GM18907 (cell line): ENCODE measurements around the gene MYO1E.
"Not testable (repeated sequence)": the region's sequence is repeated elsewhere in the genome, so short reads cannot be mapped to it uniquely, and the experiment has no call there.

Source experiments
- ATAC-seq: cut with Tn5 transposase; IDR thresholded peaks from one replicate; pipeline ENCODE4 v1.9.1; 2021; ENCODE audit warnings: mild to moderate bottlenecking, moderate library complexity; ENCODE audit not compliant: unreplicated experiment

The MYO1E gene

DNA sequence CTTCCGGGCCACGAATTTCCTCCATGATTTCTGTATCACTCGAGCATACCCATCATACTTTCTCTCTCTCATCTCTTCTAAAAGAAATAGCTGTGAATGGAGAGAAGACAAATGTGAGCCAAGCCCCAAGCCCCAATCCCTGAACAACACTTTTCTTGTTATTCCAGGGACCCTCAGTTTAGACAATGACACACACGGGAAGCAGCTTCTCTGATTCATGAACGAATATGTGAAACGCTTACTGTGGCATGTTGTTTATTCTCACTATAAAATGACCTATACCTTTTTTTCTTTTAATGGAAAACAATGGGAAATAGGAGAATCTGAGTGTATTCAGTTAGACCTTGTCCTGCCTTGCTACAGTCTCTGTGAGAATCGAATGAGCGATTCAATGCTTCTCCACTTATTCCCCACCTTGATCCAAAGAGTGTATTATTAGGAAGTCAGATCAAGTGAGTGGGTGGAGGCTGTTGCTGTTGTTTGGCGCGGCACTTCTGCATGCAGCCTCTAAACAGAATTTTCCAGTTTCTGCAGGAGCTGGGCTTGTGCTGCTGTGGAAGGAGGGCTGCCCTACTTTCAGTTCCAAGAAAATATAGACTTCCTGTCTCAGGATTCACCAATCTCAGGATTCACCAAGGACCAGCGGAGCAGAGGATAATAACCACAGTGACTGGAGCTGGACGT is 198.4 kb downstream of the MYO1E start:
- no peak for ATAC-seq

DNA sequence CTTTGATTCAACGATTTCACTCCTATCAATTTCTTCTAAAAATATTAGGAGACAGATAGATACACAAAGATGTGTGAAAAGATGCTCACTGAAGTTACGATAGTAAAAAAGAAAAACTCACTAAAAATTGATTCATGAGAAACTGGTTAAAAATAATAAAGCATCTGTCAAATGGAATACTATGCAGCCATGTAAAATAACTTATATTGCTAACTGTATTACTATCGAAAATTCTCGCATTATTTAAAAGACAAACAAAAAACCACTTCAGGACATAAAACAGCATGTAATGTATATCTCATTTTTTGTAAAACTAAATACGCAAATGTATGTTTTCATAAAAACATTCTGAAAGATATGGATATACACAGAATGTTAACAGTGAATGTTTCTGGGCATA is 199.5 kb downstream of the MYO1E start:
- ATAC-seq = no peak

DNA sequence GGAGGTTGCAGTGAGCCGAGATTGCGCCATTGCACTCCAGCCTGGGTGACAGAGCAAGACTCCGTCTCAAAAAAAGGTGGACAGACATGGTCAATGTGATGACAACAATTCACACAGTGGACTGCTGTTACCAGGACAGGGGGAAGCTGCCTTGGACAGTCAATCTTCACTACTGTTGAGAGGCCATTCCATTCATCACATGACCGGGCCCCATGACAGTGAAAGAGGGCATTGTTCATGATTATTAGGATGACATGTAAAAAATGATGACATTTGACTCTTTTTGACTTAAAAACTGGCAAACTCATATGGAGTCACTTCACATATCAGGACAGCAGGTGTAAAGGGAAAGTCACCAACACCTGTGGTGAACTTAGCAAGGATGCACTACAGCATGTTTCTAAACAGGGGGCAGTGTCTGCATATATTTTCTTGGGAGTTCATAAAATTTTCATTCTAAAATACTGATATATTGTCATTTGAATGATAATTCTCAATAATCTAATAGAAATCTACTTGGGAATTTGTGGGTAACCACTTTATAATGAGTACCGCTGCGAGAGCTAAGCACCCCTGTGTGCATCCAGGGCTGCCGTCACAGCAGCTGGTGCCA is 200.3 kb downstream of the MYO1E start:
- ATAC-seq = no peak

DNA sequence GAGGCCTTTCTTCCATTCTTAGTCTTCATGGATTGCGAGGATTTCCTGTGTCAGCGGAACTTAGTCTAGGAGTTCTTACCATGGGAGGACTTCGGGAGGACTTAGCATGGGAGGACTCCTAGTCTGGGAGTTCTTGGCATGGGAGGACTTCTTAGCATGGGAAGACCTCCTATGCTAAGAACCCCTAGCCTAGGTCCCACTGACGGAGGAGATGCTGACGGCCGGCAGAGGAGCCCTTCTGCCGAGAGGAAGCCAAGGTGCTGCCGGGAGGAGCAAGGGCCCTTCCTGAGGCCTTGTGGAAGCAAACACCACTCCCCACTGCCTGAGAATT is 201.6 kb downstream of the MYO1E start:
- no peak for ATAC-seq

DNA sequence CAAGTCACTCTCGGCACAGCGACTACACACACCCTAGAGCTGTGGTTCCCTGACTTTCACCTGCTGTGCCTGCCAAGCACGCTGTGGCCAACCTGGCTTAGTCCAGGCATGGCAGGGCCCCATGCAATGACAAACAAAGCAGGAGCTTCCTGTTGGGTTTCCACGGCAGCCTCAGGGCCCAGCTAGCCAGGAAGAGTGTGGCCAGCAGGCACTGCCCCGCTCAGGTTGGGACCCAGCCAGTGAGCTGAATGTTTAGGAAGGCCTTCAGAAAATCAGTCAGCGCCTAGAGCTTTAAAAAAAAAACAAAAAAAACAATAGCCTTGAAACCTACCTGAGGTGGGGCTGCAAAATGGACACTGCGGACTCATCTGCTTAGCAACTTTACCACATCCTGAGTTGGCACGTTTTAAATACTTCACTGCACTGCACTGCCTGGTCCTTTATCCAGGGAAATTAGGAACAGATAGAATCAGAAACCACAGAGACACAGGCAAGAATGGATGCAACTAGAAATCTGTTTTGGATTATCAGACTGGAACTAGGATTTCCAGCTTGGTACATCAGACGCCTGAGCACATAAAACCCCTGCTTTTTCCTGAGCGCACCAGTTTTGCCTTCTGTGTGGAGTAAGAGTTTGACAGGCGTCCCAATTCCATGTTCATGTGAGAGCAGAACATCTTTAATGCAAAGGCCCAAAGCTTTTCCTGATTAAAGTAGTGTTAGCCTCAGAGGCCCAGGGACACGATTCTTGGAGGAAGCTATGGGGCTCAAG is 202.2 kb downstream of the MYO1E start:
- no peak for ATAC-seq

DNA sequence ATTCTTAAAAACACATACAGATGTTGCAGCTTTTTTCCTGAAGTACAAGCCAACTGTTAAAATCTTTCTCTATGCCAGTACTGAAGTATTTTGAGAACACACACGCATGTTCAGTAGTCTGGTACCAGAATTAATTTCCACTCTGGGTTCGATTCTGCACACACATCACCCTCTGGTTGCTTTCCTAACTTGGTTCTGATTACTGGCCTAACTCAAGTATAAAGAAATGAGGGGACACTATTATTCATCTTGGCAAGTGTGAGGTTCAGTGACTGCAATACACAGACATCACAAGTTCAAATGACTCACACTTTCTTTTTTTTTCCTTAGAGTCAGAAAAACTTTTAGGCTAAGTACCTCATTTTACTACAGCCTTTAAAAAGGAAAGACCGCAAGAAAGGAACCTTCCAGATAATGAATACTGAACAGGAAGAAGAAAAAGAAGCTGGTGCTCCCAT is 203.4 kb downstream of the MYO1E start:
- ATAC-seq = no peak

DNA sequence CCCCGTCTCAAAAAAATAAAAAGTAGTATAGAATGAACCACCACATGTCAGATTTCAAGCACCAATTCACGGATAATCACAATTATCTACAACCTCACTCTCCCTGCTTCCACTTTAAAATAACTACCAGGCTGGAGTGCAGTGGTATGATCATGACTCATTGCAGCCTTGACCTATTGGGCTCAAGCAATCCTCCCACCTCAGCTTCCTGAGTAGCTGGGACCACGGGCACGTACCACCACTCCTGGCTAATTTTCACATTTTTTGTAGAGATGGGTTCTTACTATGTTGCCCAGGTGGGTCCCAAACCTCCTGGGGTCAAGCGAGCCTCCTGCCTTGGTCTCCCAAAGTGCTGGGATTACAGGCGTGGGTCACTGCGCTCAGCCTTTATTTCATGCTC is 204.1 kb downstream of the MYO1E start:
- ATAC-seq = no peak

DNA sequence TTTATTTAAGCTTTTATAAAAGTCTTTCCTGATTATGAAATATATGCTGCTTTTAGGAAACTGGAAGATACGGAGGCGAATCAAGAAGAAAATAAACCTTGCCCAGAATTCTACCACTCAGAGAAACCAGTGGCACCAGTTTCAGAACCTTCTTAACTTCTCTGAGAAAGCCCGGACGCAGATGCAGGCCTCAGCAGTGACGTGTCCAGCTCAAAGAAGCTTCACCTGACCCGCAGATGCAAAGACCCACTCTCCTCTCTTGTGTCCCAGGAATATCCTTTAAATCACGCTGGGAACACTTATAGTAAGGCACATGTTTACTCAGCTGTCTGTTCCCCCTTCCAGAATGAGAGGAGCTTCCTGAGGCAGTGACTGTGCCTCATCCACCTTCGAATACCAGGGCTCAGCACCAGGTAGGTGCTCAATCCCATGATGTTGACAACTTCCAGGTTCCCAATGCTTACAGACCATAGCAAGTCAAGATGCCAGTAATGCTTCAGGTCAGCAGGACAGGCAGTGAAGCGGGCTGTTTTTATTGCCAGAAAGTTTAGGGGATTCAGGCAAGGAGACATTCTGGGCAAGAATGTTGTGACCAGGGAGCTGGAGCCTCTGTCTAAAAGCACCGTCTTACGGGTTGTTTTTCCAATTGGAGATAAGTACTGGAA is 205.9 kb downstream of the MYO1E start:
- ATAC-seq = no peak

DNA sequence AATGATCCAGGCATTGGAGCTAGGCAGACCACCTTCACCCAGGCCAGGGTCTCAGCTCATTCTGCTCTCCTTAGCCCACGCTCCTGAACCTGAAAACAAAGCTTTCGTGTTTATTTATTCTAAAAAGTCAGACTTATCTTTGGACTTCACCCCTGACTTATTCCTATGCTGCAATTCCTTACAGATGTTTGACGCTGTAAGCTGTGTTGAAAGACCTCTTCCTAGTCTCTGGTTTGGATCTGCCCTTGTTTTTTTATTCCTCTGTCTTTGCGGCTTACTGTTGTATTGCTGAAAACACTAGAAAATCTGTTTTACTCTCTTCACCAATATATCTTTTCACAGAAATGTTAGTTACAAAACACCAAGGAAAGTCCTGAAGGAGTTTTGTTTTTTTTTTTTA is 206.5 kb downstream of the MYO1E start:
- ATAC-seq = no peak

DNA sequence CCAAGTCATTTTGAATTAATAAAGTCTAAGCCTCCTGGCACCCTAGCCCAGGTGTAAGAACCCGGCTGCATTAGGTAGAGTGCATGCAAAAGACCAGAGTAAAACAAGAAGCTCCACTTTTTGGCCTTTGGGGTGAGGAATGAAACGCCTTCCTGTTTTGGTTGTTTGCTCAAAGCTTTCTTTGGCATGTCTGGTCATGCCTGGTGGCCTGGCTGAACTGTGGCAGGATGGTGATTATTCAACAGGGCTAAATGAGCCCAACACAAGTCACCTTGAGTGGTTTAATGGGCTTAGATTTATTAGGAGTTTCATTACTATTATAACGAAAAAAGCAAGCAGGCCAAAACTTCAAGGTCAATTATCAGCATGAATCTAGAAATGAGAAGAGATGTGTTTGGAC is 206.9 kb downstream of the MYO1E start:
- ATAC-seq = no peak

DNA sequence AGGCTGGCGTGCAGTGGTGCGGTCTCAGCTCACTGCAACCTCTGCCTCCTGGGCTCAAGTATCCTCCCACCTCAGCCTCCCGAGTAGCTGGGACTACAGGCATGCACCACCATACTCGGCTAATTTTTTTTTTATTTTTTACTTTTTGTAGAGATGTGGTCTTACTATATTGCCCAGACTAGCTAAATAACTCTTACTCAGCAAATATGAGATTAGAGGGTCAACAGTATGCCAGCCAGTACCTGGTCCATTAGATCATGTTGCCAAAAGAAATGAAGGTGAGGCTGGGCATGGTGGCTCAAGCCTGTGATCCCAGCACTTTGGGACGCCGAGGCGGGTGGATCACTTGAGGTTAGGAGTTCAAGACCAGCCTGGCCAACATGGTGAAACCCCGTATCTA is 210.6 kb downstream of the MYO1E start:
- ATAC-seq = not testable (repeated sequence)

DNA sequence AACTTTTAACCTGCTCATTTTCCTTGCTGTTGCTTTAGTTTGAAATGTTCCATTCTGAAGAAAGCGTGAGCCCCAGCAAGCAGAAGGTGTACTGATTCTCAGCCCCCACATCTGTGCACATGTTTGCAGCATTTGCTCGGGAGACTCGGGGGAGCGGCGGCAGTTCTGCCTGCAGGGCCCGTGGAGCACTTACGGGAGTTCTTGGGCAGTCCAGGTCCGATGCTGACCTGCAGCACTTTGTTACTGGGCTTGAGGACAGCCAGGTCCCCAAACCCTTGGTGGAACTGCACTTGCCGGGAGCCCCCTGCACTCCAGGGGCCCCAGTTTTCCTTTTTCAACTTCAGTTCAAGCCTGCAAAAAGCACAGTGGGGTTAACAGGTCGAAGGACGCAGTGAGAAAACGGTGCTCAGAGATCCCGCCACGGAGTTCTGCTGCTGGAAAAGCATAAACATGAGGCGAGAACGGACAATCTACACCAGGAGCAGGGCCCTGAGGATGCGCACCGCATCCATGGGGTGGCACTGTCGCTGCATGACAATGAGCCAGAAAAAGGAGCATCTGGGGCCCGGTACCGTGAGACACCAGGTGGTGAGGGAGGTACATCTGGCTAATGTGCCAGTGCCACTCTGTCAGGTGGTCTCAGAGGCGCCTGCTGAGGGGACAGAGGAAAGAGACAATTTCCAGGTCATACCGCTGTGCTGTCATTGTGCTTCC is 211.6 kb downstream of the MYO1E start:
- ATAC-seq = no peak

DNA sequence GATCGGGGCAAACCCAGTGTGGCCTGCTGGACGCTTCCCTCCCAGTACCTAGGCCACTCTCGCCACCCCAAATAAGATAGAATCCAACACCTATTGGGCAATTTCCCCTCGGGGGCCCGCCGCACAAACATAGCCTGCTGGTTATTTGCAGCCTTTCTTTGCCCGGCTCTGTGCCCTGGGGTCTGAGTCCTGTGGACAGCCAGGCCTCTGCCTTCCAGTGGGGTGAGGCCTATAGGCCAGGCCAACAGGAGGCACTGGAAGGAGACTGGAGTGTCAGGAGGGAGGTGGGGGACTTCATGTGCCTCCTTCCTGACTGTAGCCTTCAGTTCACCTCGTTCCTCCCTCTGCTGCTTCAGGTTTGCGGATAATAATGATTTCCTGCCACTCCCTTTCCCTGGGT is 213.5 kb downstream of the MYO1E start:
- ATAC-seq = no peak

DNA sequence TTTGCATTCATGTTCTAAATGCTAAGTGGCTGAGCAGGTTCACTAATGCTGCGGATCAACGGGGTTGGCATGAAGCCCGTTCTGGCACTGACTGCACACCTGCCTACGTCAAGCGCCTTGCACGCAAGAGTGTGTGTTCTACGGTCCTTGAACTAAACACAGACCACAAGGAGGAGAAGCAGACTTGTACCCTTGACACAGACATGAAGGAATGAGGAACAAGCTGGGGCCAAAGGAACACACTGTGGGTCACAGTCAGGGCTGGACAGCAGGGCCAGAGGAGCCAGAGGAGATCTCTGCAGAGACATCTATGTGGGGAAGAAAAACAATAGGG is 214.0 kb downstream of the MYO1E start:
- no peak for ATAC-seq

DNA sequence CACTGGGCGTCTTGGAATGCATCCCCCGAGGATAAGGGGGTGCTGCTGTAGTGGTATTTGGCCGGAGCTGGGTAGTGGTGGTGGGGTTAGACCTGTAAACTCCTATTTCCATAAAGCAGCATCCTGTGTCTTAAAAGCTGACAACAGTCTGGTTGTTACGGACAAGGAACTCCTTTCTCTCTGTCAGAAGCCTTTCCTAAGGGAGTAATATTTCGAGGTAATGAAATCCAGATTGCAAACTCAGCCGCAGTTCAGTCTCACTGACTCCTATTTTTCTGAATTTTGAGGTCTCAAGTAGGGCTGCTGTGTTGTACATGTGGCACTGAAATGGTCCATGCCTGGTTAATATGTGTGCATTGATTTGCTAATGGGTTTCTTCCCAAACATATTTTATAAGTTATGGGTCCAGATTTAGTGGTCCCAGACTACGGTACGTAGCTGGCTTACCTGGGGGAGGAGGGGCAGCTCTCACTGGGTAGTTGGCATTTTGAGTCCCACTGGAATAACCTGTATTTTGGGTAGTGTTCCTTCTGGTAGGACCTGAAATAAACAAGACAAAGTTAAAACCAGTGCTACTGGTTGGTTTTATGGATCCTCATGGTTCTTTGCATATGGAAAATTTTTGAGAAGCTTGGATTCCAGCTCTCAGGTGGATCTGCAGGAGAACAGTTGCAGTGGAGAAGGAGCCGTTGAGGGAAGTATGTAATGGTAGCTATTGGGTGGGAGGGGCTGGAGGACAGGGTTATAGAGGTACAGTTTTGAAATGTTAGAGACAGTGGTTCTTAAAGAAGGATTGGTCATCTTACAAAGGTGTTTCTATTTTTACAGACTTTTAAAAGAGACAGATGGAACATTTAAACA is 214.6 kb downstream of the MYO1E start:
- no peak for ATAC-seq

DNA sequence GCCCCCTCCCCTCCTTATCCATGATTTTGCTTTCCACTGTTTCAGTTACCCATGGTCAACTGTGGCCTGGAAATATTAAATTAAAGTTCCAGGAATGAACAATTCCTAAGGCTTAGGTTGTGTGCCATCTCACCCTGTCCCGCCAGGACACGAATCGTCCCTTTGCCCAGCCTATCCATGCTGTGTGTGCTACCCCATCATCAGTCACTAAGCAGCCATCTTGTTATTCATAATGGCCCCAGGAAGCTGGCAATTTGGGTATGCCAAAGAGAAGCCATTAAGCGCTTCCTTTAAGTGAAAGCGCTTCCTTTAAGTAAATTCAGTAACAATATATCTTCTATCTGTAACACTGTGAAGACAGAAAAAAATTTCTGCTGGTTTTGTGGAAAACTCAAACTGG is 215.3 kb downstream of the MYO1E start:
- no peak for ATAC-seq

DNA sequence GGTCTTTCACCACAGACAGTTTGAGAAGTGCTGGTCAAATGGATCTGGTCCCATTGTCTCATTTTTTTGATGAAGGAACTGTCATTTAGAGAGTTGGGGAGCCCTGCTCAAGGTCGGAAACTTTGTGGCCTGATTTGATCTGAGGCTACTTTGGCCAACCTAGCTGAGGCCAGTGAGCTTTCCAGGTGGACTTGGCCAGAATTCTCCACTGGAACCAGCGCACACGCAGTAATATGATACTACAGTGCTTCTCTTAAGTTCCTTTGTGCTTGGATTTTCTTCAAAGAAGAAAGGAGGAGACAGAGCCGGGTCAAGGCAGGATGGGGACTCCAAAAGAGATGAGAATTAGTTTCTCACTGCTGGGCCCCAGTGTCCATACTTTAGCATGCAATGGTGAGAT is 217.2 kb downstream of the MYO1E start:
- ATAC-seq = no peak

DNA sequence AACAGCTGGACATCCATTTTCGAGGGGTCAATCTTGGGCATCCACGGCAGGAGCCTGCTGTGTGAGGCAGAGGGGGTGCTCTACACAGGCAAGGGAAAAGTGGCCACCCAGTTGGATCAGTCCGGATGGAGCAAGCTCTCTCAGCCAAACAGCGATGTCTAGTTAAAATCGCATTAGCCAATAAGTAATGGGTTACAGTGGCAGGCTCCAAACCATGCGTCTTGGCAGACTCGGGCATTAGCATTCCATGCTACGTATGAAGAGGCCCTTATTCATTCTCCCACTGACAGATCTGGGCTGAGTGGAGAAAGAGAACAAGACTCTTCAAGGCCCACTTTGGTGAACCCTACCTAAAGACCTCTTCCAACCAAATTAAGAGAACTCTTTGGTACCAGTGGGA is 218.4 kb downstream of the MYO1E start:
- ATAC-seq = no peak

DNA sequence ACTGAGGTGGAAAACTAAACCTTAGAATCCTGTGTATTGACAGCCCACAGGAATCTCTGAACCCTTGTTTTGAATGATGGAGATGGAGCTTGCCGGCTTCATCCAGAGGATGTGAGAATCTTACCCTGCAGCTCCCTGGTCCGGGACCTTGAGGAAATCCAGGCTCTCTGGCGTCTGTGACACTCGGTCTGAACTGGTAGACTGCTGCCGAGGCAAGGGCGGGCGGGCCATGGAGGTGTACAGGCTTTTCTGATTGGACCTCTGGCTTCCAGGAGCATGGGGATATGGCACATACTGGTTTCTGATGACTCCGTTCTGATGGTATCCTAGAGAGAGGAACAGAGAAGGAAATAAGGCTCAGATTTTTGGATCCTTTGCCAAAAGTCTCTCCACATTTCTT is 219.2 kb downstream of the MYO1E start:
- ATAC-seq = no peak

DNA sequence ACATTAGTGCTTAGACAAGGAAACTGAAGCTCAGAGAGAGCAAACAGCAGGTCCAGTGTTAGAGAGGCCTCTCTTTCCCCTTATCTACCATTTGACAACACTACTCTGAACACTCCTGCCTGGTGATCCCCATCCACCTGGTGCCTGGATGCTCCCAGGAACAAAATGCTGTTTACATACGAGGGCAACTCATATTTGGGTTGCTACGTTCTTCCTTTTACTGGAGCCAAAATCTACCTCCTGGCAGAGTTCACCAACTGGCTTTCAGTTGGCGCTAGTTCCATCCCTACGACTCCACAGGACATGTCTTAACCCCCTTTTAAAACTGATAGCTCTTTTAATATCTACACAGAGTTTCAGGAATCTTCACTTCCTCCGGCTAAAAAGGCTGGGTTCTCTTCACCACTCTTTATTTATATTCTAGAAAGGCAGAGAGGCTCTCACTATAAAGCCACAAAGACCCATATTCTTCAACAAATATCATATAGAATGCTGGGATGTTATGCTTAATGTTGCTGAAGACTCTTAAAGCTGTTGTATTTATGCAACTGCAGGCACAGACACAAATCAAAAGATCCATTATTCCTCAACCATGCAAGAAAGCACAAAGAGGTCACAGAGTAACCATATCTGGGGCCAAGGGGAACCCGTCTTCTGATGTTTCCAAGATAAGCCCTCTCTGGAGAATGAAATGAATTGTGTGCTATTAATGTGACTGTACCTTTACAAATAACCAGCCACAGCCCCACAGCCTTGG is 219.8 kb downstream of the MYO1E start:
- ATAC-seq = no peak
